Psoas muscle (tissue), 8 donors: Measurements from ENCODE around the gene B4GAT1. TPM values are rescaled to one million over a fixed set of nuclear protein-coding genes. Genes with fewer than 3 reads are reported as not detected.
"Not testable (repeated sequence)": the region's sequence is repeated elsewhere in the genome, so short reads cannot be mapped to it uniquely, and the experiment has no call there.

Experiments used
- ATAC-seq, 4 donors: fragments of 200-7000 bp; cut with Tn5 transposase; one replicate each; pipeline ENCODE4 v1.9.1; 2020; ENCODE audit warnings: moderate library complexity in 3 of 4, mild to moderate bottlenecking in 2 of 4
- DNase-seq, 2 donors: peaks; one replicate each; pipeline ENCODE4 v3.0.0-alpha.2; 2020
- H3K27ac ChIP-seq: fragments of 200-600 bp; one replicate; pipeline ENCODE4 v1.8.0; 2022
- H3K27me3 ChIP-seq, 3 donors: fragments of 200-600 bp in 1 of 3; one replicate each; pipeline versions ENCODE4 v1.6.1 to v1.8.0; 2013 to 2022; ENCODE audit warnings: low read length in 2 of 3, mild to moderate bottlenecking in 2 of 3, moderate library complexity in 1 of 3; ENCODE audit not compliant: insufficient read depth in 3 of 3
- H3K36me3 ChIP-seq, 2 donors: fragments of 200-600 bp in 1 of 2; one replicate each; pipeline versions ENCODE4 v1.6.1 to v1.8.0; 2013 to 2022; ENCODE audit warnings: low read depth in 1 of 2, mild to moderate bottlenecking in 1 of 2, moderate library complexity in 1 of 2; ENCODE audit not compliant: insufficient read depth in 1 of 2
- H3K4me1 ChIP-seq: fragments of 200-600 bp; one replicate; pipeline ENCODE4 v1.8.0; 2022
- H3K4me3 ChIP-seq: fragments of 200-600 bp; one replicate; pipeline ENCODE4 v1.8.0; 2022; ENCODE audit warnings: mild to moderate bottlenecking
- H3K9me3 ChIP-seq: fragments of 200-600 bp; one replicate; pipeline ENCODE4 v1.8.0; 2022
- WGBS, 3 donors: extraction: QIAGEN DNeasy Blood & Tissue Kit; methylation state at CpG; one replicate each; pipeline versions ENCODE4 v1.1.6 to v1.1.7; 2013; 5-methylcytosine and 5-hydroxymethylcytosine counted together
- intact Hi-C, 2 donors: fragments of 100-400 bp; cut with DNase I; formaldehyde crosslinking; loops; one replicate each; pipeline versions ENCODE4 v1.11.0 to v1.14.2; 2022
- polyA plus RNA-seq, 3 donors: library from polyadenylated mRNA; stranded (reverse); fragments of 200-250 nt; gene quantifications; one replicate each; pipeline ENCODE4 v1.2.3, GENCODE V29; 2013
- total RNA-seq, 4 donors: library from RNA; stranded (reverse); fragmentation: NEBNext Ultra II Directional in 2 of 4; extraction: Animal tissue kit (Norgen Biotek cat#: 25700) in 2 of 4; gene quantifications; one replicate each; pipeline versions ENCODE4 v1.2.1 to v1.2.4, GENCODE V29; 2021 to 2023
- TF ChIP-seq, protein P1 (sequence below): fragments of 200-600 bp; IDR thresholded peaks from one replicate; pipeline ENCODE4 v1.8.0; 2022; ENCODE audit warnings: antibody characterized with exemption
- donor health status: healthy with polysubstance abuse.
- donor health status: DM: no; HTN: no; CAD: no; lungs with moderate emphysema.
- donor health status: Bipolar disorder and iron deficiency.
- donor health status: healthy.
- donor health status: DM: yes; HTN: yes; CAD: no.
- donor health status: DM: no; HTN: no; CAD: no.
- donor health status: DM: no; HTN: no; CAD: no.
- donor health status: DM: yes; HTN: yes; CAD: no.

Gene B4GAT1
- total and polyA plus RNA-seq, 7 donors = 12.6 to 50.3 (median 19.4) TPM

DNA sequence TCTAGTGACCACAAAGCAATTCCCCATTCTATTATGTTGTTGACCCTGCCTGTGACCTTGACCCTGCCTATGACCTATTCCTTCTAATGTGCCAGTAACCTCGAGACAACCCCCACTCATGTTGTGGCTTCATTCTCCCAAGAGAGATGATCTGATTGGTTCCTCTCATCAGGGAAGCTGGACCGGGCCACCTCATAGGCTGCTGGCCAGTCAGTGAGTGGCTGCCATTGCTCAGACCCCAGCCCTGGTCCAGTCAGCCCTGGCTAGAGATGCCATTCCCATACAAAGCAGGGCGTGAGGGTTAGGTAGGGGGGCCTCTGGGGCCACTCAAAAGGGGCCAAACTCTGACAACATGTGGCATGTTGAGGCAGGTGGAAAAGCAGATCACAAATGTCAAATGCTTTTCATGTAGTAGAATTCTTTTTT lies 12.2 kb upstream of the B4GAT1 start:
- no peaks in the 10 kb centered on the region for H3K27me3 ChIP-seq
- DNase-seq = no peak
- peak; percentile 29 to 49 (median 42) for ATAC-seq
- no peaks in the 10 kb centered on the region for H3K9me3 ChIP-seq
- 38 to 51% (median 40%) methylated on average over 3 of the region's 3 CpGs for WGBS, 3 donors
- H3K27ac ChIP-seq = no peak overlapping the region
- peaks cover 0 to 33% of the 10 kb centered on the region in 2 donors for H3K36me3 ChIP-seq
- intact Hi-C loops = no loop called here
- TF ChIP-seq, protein P1, sequence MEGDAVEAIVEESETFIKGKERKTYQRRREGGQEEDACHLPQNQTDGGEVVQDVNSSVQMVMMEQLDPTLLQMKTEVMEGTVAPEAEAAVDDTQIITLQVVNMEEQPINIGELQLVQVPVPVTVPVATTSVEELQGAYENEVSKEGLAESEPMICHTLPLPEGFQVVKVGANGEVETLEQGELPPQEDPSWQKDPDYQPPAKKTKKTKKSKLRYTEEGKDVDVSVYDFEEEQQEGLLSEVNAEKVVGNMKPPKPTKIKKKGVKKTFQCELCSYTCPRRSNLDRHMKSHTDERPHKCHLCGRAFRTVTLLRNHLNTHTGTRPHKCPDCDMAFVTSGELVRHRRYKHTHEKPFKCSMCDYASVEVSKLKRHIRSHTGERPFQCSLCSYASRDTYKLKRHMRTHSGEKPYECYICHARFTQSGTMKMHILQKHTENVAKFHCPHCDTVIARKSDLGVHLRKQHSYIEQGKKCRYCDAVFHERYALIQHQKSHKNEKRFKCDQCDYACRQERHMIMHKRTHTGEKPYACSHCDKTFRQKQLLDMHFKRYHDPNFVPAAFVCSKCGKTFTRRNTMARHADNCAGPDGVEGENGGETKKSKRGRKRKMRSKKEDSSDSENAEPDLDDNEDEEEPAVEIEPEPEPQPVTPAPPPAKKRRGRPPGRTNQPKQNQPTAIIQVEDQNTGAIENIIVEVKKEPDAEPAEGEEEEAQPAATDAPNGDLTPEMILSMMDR = no peak
- H3K4me3 ChIP-seq = no peak overlapping the region
- peaks cover 6% of the 10 kb centered on the region for H3K4me1 ChIP-seq

DNA sequence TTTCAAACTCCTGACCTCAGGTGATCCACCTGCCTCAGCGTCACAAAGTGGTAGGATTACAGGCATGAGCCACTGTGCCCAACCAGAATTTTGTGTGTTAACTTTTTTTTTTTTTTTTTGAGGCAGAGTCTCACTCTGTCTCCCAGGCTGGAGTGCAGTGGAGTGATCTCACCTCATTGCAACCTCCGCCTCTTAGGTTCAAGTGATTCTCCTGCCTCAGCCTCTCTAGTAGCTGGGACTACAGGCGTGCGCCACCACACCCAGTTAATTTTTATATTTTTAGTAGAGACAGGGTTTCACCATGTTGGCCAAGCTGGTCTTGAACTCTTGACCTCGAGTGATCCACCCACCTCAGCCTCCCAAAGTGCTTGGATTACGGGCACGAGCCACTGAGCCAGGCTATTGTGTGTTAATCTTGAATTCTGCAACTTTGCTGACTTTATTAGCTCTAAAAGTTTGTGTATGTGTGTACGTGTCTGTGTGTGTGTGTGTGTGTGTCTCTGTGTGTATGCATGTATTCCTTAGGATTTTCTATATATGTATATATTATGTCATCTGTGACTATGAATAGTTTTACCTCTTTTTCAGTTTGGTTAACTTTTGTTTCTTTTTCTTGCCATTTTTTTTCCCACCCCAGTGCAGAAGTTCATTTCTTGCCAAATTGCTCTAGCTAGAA lies 3.3 kb upstream of the B4GAT1 start:
- ATAC-seq, intact Hi-C loops, DNase-seq, H3K4me3 ChIP-seq, H3K27me3 ChIP-seq, H3K36me3 ChIP-seq, H3K27ac ChIP-seq, H3K9me3 ChIP-seq: not testable (repeated sequence)
- 83 to 88% (median 86%) methylated on average over 8 of the region's 8 CpGs for WGBS, 3 donors
- peaks cover 14% of the 10 kb centered on the region for H3K4me1 ChIP-seq

DNA sequence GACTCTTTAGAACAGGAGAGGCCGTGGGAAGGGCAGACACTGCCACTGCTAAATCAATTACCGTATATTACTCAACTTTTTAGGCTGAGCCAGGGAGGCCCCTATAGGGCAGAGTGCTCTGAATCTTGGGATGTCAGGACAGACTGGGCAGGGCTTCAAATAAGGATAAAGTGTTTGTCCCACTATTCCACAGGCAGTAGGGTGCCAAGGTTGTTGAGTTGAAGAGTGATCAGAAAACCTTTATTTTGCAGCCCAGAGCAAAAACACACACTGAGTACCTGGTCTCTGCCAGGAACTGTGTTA lies 1.6 kb upstream of the B4GAT1 start:
- Histone ChIP-seq H3K4me1 (peaks cover 24% of the 10 kb centered on the region), H3K27me3 (no peaks in the 10 kb centered on the region), H3K4me3 (no peak overlapping the region), H3K9me3 (no peaks in the 10 kb centered on the region), H3K27ac (no peak overlapping the region), H3K36me3 (no peaks in the 10 kb centered on the region)
- no peak for ATAC-seq
- no peak for DNase-seq
- intact Hi-C loops = loop anchor here in 1 of 2 donors (5.0 kb wide), 1 partner anchor 38 kb away; no protein-coding TSS in a partner anchor
- WGBS, 3 donors = 59 to 77% (median 68%) methylated on average over 2 of the region's 2 CpGs
- TF ChIP-seq, protein P1 = no peak

DNA sequence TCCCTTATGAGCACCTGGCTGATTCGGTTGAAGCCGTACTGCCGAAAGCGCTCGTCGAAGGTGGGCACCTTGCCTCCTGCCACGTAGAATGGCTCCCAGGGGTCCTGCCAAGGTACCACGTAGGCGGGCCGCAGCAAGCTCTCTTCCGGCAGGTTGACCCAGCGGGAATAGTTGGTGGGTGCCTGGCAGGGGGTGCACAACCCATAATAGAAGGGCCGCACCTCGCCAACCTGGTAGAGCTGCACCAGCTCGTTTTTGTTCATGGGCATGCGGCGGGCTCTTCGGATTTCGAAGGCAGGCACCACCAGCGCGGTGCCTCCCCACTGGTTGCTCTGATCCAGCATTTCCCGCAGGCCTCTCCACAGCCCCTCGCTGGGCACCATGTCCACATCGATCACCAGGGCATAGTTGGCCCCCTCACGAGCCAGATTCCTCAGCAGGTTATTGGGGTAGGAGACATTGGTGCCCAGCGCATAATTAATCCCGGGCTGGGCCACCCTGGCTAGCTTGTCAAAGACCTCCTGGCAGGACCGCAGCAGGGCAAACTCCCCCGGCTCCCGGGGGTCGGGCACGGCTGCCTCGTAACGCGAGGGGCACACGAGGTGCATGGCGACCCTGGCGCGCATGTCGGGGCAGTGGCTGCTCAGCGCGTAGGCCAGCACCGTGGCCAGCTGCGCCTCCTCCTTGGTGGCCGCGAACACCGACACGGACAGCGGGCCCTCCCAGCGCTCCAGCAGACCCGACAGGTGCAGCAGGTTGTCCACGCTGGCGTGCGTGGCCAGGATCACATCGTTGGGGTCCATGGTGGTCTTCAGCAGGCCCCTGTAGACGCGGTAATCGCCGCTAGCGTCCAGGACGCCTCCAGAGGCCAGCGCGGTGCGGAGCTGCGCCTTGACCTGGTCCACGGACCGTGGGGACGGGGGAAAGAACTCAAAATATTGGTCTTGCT lies 679 bp downstream of the B4GAT1 start:
- intact Hi-C loops = loop anchor here in 1 of 2 donors (5.0 kb wide), 1 partner anchor 41 kb away; no protein-coding TSS in a partner anchor
- Histone ChIP-seq H3K4me1 (peaks cover 27% of the 10 kb centered on the region), H3K36me3 (peaks cover 0 to 10% of the 10 kb centered on the region in 2 donors), H3K27me3 (no peaks in the 10 kb centered on the region), H3K9me3 (no peaks in the 10 kb centered on the region), H3K27ac (peak overlapping the region; percentile 88), H3K4me3 (peak overlapping the region; percentile 94)
- ATAC-seq (peak in 2 of 4 donors; percentile 25 to 29), DNase-seq (peak in 1 of 2 donors; percentile 61)
- TF ChIP-seq, protein P1 = no peak
- 23 to 26% (median 26%) methylated on average over 61 to 68 of the region's 68 CpGs for WGBS, 3 donors

DNA sequence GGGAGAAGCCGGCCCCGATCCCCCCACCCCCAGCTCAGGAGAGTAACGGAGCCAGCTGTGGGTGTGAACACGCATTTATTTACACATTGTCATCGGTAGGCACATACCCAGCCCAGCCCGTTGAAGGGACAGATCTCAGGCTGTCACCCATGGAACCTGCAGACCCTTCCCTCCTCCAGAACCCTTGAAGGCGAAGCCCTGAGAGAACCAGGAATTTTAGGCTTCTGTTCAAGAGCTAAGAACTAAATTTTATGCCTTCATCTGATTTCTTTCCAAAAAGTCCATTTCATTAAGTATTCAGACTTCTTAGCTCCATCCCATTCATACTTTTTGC lies 2.1 kb downstream of the B4GAT1 start:
- intact Hi-C loops = loop anchor here in 1 of 2 donors (5.0 kb wide), 1 partner anchor 42 kb away; no protein-coding TSS in a partner anchor
- no peak for DNase-seq
- TF ChIP-seq, protein P1 = no peak
- 1 to 5% (median 3%) methylated on average over 7 of the region's 7 CpGs for WGBS, 3 donors
- peak in 3 of 4 donors; percentile 1 to 20 (median 4) for ATAC-seq
- H3K4me1 ChIP-seq = peaks cover 27% of the 10 kb centered on the region
- no peaks in the 10 kb centered on the region for H3K9me3 ChIP-seq
- H3K36me3 ChIP-seq = peaks cover 0 to 25% of the 10 kb centered on the region in 2 donors
- H3K27ac ChIP-seq = peak overlapping the region; percentile 87
- no peaks in the 10 kb centered on the region for H3K27me3 ChIP-seq
- H3K4me3 ChIP-seq = peak overlapping the region; percentile 94
